ENCODE data around the gene CSMD2. TPM values are rescaled to one million over a fixed set of nuclear protein-coding genes. Genes with fewer than 3 reads are reported as not detected.
A peak's percentile ranks its signal among the peaks of the same experiment; 100 is the strongest.

CSMD2 gene
- total RNA-seq, 1 experiment from 2014 or later = 0.22 TPM

DNA sequence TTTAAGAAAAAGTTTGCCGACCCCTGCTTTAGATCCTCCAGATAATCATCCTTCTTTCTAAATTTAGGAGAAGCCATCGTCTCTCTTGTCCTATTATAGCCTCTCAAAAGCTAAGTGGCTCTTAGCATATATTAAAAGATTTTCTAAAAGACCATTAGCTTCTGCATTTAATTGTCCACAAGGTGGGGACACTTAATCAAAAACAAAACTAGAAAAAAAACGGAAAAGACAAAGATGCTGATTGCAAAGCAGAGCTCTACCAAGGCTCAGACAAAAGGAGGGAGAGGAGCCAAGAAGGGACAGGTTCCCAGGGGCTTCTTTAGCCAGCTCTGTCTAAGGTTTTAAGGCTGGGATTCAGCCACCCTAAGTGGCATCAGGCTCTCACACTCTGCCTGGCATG is 429.4 kb downstream of the CSMD2 start:
- Histone ChIP-seq H3K27ac (ENCODE audit: low read depth, low read length) (no peak overlapping the region), H3K9me2 (ENCODE audit: insufficient read depth) (no peaks in the 10 kb centered on the region), H3K4me2 (ENCODE audit: low read length) (no peak overlapping the region), H3K9me3 (ENCODE audit: control insufficient read depth in 1 of 2, insufficient read depth in 1 of 2, low read depth in 1 of 2, low read length in 2 of 2) (no peaks in the 10 kb centered on the region), H3K79me2 (ENCODE audit: insufficient read depth, low read length) (no peaks in the 10 kb centered on the region), H3K27me3 (ENCODE audit: insufficient read depth, low read length) (peaks cover 69% of the 10 kb centered on the region), H3K4me3 (replicated peaks in 1 of 2; ENCODE audit: low read depth in 1 of 2, low read length in 2 of 2) (no peak overlapping the region), H4K20me1 (ENCODE audit: insufficient read depth) (no peaks in the 10 kb centered on the region), H3K36me3 (ENCODE audit: control insufficient read depth in 1 of 2, insufficient read depth in 2 of 2, low read length in 2 of 2) (no peaks in the 10 kb centered on the region), H3K4me1 (ENCODE audit: control insufficient read depth in 1 of 2, insufficient read depth in 2 of 2, low read length in 2 of 2) (no peaks in the 10 kb centered on the region), H2AFZ (ENCODE audit: low read depth, low read length, poor library complexity, severe bottlenecking) (no peak overlapping the region), H3K9ac (ENCODE audit: low read length) (no peak overlapping the region)
- ChIA-PET RAD21 (ENCODE audit: low non-redundant PET in 1 of 2, low total read pairs in 2 of 2, uncharacterized antibody in 2 of 2, unreplicated experiment in 2 of 2) (interaction anchor here in 1 of 2 experiments (0.7 kb wide), 1 partner anchor 684 kb away, joined by 3 read pairs; no protein-coding TSS in a partner anchor), POLR2A (no interaction called here), CTCF (interaction anchor here (0.9 to 1.8 kb wide), 6 partner anchors 103 to 1007 kb away, joined by 3 to 20 read pairs (median 5); partner anchors contain the start of gene CSMD2)
- DNase-seq (ENCODE audit: low read depth, low spot score) (peak; percentile 1), ATAC-seq (0 out of 2 replicates have a peak, but pooled peaks have one; percentile 32)
- TF ChIP-seq, protein P1, sequence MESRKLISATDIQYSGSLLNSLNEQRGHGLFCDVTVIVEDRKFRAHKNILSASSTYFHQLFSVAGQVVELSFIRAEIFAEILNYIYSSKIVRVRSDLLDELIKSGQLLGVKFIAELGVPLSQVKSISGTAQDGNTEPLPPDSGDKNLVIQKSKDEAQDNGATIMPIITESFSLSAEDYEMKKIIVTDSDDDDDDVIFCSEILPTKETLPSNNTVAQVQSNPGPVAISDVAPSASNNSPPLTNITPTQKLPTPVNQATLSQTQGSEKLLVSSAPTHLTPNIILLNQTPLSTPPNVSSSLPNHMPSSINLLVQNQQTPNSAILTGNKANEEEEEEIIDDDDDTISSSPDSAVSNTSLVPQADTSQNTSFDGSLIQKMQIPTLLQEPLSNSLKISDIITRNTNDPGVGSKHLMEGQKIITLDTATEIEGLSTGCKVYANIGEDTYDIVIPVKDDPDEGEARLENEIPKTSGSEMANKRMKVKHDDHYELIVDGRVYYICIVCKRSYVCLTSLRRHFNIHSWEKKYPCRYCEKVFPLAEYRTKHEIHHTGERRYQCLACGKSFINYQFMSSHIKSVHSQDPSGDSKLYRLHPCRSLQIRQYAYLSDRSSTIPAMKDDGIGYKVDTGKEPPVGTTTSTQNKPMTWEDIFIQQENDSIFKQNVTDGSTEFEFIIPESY (IDR thresholded peaks at IDR 0.05; ENCODE audit: extremely low read depth, insufficient replicate concordance, low read length) = no peak
- TF ChIP-seq, protein P2, sequence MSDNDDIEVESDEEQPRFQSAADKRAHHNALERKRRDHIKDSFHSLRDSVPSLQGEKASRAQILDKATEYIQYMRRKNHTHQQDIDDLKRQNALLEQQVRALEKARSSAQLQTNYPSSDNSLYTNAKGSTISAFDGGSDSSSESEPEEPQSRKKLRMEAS (IDR thresholded peaks at IDR 0.05) = no peak
- TF ChIP-seq, protein P3, sequence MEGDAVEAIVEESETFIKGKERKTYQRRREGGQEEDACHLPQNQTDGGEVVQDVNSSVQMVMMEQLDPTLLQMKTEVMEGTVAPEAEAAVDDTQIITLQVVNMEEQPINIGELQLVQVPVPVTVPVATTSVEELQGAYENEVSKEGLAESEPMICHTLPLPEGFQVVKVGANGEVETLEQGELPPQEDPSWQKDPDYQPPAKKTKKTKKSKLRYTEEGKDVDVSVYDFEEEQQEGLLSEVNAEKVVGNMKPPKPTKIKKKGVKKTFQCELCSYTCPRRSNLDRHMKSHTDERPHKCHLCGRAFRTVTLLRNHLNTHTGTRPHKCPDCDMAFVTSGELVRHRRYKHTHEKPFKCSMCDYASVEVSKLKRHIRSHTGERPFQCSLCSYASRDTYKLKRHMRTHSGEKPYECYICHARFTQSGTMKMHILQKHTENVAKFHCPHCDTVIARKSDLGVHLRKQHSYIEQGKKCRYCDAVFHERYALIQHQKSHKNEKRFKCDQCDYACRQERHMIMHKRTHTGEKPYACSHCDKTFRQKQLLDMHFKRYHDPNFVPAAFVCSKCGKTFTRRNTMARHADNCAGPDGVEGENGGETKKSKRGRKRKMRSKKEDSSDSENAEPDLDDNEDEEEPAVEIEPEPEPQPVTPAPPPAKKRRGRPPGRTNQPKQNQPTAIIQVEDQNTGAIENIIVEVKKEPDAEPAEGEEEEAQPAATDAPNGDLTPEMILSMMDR (IDR thresholded peaks at IDR 0.05 in 2 of 3, conservative IDR thresholded peaks at IDR 0.05 in 1 of 3; ENCODE audit: borderline replicate concordance in 1 of 3, insufficient read depth in 1 of 3, low read depth in 2 of 3, low read length in 2 of 3) = peak; percentile 14 to 53 (median 37); a peak in 3 of 6 replicates
- no peak for TF ChIP-seq ELF1 (IDR thresholded peaks at IDR 0.05; ENCODE audit: borderline replicate concordance, low read depth)
- peak; percentile 60 for TF ChIP-seq RAD21 (IDR thresholded peaks at IDR 0.05; ENCODE audit: low read depth)
- TF ChIP-seq SIN3A (IDR thresholded peaks at IDR 0.05; ENCODE audit: low read depth) = no peak
- BruUV-seq (replicated peaks) = no TSS peak
- intact Hi-C loops (cut with micrococcal nuclease) = loop anchor here (1.0 to 10.0 kb wide), 4 partner anchors 280 to 1009 kb away; no protein-coding TSS in a partner anchor
